ELR (cell line): ENCODE measurements around the gene PRKD3.
"Not testable (repeated sequence)": the region's sequence is repeated elsewhere in the genome, so short reads cannot be mapped to it uniquely, and the experiment has no call there.

ENCODE experiments used
- DNase-seq: peaks from one replicate; pipeline ENCODE4 v3.0.0-alpha.2; 2015; ENCODE audit warnings: low read depth

Gene PRKD3

DNA sequence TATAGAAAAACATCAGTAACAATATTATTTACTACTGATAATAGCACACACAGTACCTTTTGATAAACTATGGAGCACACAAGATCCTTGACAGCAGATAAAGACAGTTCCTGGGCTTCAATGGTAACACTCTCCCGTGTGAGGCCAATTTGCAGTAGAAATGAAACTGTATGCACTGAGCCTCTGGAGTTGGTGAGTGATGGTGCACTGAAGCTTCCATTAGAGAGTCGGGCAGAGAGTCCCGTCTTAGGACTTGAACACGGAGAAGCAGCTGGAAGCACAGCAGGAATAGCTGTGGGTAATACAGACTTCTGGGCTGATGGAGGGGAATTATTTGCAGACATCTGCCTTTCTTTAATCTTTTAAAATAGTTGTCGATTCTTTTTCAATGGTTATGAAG is 8.5 kb downstream of the PRKD3 start:
- no peak for DNase-seq

DNA sequence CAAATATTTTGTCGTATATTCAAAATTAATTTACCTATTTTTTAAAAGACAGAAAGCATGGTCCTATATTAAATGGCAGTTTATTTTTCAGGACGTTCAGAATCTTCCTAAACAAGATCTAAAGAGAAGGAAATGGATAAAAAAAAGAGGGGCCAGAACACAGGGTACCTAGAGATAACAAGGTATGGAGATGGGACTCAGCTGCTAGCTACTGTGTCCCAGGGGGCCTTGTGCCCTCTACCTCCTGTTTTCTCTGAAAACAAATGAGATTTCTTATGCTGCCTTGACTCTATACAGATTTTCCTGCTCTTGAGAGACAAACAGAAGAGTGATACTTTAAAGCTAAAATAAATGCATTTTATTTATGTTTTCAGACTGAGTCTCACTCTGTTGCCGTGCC is 9.3 kb downstream of the PRKD3 start:
- no peak for DNase-seq

DNA sequence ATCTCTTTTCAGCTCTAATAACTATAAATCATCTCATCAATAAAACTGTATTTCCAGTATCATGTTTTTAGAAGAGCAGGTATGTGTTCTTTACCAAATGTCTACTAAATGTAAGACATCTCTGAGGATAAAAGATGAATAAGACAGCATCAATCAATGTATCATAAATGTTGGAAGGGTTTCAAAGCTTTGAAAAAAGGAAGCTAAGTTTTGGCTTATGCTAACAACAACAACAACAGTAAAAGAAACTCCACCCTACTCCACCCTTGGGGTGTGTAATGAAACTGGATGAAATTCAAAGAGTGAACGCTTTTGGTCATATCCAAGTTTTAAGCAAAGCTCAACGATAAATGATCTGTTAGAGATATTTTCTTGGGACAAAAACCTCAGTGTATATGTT is 17.1 kb downstream of the PRKD3 start:
- no peak for DNase-seq

DNA sequence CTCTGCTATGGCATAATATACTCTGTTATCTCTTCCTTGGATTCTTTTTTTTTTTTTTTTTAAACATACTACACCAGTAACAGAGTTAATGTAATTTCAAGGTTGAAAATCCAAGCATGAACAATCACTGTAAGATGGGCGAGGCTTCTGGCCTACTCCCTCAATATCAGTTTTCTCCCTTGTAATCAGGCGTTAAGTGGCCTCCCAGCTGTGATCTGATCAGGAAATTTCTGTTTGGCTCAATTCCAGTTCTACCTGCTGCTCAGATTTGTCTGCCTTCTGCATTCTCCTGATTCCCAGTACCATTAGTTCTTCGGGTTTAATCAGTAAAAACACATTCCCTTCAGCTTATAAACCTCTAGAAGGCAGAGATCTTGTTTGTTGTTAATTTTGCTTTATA is 18.6 kb downstream of the PRKD3 start:
- DNase-seq: no peak

DNA sequence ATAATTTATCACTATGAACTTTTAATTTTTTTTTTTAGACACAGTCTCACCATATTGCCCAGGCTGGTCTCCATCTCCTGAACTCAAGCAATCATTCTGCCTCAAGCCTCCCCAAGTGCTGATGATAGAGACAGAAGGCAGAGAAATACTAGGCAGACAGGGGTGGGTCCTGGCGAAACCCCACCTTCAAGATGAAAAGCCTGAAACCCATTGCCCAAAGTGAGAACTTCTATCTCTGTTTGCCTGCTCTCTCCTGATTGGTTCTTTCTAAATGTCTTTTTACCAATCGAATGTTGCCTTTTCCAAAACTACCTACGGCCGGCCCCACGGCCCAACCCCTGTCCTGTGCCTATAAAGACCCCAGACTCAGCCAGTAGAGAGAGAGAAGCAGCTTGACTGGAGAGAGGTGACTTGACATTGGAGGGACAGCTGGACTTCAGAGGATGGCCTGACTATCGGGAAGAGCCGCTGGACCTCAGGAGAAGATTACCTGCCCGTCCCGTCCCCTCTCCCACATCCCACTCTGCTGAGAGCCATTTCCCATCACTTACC is 21.9 kb downstream of the PRKD3 start:
- DNase-seq: no peak

DNA sequence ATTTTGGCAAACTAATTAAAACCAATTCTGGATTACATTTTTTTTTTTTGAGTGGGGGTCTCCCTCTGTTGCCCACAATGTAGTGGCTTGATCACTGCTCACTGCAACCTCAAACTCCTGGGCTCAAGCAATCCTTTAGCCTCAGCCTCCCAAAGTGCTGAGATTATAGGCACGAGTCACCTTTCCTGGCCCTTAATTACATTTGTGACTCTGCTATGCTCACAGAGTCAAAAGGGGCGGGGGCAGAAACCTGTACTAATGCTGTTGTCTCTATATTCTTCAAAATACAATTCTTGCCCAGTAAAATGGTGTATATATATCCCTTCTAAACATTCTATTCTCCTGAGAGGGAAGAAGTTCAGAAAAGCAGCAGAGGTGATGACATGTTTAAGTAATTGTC is 23.2 kb downstream of the PRKD3 start:
- peak; percentile 52 for DNase-seq

DNA sequence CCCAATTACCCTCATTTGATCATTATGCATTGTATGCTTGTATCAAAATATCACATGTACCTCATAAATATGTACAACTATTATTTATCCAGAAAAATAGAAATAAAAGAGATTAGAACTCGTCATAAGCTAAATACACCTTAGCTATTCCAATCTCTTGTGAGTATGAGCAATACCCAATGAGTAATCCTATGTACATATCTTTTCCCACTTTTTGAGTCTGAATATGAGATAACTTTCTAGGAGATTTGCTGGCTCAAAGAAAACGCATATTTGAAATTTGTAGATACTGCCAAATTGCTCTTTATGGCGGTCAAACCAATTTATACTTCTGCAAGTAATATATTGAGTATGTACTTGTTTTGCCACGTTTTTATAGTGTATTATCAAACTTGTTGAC is 24.1 kb downstream of the PRKD3 start:
- peak; percentile 34 for DNase-seq

DNA sequence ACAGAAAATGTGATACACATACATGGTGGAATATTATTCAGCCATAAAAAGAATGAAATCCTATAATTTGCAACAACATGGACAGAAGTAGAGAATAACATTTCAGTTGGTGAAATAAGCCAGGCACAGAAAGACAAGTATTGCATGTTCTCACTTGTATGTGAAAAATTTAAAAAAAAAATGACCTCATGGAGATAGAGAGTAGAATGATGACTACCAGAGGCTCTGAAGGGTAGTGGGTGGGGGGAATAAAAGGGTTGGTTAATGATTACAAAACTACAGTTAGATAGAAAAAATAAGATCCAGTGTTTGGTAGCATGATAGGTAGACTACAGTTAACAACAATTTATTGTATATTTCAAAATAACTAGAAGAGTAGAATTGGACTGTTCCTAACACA is 24.5 kb downstream of the PRKD3 start:
- no peak for DNase-seq

DNA sequence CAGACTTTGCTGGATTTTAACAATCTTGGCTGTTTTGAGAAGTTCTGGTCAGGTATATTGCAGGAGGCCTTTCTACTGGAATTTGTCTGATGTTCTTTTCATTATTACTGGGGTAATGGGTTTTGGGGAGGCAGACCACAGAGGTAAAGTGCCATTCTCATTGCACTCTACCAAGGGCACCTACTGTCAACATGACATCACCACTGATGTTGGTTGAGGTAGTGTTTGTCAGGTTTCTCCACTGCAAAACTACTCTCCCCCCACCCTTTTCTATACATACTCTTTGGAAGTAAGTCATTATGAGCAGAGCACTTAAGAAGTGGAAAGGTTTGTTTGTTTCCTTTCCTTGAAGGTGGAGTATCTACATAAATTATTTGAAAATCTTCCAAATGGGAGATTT is 27.0 kb downstream of the PRKD3 start:
- DNase-seq: no peak

DNA sequence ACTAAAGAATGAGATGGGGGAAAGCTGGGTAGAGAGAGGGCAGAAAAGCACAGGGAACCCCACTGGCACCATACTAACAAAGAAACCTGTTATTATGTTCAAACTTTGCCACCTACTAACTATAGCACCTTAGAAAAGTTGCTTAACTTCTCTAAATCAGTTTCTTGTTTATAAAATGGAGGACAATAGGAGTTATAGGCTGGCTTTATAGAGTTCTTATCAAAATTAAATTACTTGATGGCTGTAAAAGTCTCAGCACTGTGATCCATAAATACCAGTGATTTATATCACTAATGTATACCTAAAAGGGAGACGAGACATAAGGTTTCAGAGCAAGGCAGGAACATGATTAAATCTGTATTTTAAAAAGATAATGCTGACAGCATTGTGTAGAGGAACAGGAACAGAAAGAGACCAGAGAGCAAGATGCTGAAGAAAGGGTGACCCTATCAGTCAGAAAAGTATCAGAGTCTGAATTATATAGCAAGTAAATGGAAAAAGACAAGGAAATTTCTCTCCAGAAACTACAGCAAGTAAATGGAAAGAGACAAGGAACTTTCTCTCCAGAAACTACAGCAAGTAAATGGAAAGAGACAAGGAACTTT is 29.1 kb downstream of the PRKD3 start:
- no peak for DNase-seq

DNA sequence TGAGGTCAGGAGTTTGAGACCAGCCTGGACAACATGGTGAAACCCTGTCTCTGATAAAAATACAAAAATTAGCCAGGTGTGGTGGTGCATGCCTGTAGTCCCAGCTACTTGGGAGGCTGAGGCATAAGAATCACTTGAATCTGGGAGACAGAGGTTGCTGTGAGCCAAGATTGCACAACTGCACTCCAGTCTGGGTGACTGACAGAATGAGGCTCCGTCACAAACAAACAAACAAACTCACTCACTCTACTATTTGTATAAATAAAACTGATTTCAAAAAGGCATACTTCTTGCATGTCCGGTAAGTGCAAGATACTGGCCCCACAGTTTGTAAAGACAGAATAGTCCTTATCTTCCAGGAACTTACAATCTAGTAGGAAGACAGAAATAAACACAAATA is 29.8 kb downstream of the PRKD3 start:
- DNase-seq: not testable (repeated sequence)

DNA sequence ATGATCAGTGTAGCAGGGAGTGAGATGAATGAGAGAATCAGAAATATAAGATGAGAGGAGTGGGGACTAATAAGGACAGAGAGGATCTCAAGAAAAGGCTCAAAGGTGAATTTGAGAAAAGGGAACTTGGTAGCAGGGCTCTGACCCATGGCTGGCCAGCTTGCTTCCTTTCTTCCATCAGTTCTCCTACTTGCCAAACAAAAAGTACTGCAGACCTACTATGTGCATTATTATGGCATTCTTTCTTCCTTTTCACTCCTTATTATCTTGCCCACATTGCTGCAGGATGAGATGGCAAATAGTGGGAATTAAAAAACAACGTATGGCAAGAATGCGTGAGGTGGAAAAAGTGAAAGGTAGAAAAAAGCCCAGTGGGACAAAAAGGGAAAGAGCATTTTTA is 33.0 kb downstream of the PRKD3 start:
- no peak for DNase-seq

DNA sequence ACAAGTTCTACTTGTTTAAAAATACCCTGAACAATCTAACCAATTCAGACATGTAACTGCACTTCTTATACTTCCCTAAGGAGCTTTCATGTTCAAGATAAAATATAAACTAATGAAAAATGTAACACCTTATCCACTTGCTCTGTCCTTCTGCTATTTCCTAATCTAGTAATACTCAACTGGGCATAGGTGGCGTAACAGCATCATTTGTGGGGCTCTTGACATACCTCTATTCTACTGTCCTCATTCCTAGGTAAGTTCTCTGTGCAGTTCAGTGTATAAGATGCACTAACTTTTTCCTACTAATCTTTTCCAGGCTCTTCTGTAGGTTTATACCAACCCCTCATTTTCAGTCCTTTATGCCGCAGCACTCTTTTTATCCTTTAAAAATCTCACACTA is 36.7 kb downstream of the PRKD3 start:
- DNase-seq: peak; percentile 22

DNA sequence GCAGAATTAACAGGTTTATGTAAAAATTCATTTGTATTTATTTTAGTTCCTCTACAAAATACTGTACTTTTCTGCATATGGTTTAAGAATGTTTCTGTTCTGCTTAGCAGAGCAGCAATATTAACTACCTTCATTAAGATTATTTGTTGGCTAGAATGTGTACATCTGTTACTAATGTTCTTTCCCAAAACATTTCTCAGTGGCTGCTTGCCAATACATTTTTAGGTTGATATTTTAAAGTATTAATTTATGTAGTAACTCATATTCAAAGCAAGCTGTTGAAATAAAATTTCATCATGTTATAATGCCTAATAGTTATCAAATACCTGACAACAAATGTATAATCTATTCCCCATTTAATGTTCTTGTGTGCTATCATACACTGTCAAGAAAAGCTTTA is 40.3 kb downstream of the PRKD3 start:
- no peak for DNase-seq

DNA sequence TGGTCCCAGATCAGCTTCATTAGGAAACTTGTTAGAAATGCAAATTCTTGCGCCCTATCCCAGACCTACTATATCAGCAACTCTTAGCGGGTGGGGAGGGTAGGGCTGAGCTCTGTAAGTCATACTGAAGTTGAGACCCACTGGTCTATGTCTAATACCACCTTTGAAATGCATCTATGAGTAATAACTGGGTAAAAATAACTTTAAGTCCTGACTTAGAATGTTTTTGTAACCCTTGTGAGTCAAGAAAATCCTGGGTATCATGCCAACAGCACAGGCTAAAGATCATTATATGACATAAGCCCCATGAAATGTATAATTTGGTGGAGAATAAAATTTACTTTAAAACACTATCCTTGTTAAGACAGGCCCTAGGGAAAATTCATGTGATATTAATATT is 41.4 kb downstream of the PRKD3 start:
- DNase-seq: peak; percentile 80

DNA sequence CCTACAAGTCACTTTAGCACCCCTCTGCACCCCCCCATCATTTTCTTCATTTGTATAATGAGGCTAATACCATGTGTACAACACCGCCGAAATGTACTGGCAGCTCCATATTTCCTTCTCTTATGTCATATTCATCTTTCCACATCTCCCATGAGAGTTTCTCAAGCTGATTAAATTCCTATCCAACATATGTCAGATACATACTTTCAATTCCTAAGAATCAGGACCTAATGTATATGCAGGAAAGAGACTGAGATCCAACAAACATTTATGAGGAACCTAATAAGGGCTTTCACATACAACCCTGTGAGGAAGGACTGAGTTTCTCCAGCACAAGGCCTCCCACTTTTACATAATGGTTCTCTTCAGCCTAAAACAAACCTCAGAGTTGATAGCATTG is 41.9 kb downstream of the PRKD3 start:
- peak; percentile 3 for DNase-seq

DNA sequence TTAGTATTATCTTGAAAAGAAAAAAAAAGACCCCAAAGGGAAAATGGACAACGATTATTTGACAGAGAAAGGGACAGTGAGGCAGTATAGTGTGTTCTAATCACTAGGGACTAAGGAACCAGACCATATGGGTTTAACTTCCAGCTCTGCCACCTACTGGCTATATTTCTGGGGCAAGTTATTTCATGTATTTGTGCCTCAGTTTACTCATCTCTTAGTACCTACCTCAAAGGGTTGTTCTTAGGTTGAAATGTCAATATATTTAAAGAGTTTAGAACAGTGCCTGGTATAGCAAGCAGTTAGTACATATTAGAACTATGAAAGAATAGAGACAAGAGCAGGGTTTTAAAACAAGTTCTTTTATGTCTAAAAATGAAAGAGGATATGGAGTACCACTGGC is 42.7 kb downstream of the PRKD3 start:
- no peak for DNase-seq

DNA sequence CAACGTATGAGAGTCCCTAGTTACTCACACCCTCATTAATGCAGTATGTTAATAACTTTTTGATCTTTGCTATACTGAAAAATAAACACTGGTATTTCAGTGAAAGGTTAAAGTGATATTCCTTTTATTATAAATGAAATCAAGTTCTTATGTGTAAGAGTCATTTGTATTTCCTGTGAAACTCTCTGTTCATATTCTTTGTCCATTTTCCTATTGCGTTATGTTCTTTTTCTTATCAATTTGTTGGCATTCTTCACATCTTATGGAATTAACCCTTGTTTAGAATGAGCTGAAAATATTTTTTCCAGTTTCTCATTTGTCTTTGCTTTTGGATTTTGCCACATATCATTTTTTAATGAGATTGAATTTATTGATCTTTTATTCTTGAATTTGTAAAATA is 48.3 kb downstream of the PRKD3 start:
- no peak for DNase-seq
